ENCODE results near the gene KCNH4. TPM values are rescaled to one million over a fixed set of nuclear protein-coding genes. Genes with fewer than 3 reads are reported as not detected.

Gene KCNH4
- total RNA-seq, 1 donor from 2014 or later = 0.80 TPM

DNA sequence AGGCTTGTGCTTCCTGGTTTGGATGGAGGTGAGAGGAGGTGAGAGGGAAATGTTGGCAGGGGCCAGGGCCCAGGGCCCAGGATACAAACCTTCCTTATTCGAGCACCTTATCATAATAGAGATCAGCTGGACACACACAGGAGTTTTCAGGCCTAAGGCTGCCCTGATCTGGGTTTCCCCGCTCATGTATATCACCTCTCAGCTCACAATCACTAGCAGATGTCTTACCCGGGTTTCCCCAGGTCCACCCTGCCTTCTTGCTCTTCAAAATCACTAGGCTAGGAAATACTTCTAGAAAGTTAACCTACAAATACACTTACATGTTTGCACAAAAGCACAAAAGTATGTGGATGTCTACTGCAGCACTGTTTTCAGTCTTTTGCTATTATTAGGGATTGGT is 54.1 kb downstream of the KCNH4 start:
- ATAC-seq (ENCODE audit: low read depth) = no peak
- intact Hi-C loops (cut with micrococcal nuclease) = no loop called here
- H3K36me3 Mint-ChIP-seq (ENCODE audit: low read depth) = peaks cover 70% of the 10 kb centered on the region
- TF ChIP-seq, protein P1, sequence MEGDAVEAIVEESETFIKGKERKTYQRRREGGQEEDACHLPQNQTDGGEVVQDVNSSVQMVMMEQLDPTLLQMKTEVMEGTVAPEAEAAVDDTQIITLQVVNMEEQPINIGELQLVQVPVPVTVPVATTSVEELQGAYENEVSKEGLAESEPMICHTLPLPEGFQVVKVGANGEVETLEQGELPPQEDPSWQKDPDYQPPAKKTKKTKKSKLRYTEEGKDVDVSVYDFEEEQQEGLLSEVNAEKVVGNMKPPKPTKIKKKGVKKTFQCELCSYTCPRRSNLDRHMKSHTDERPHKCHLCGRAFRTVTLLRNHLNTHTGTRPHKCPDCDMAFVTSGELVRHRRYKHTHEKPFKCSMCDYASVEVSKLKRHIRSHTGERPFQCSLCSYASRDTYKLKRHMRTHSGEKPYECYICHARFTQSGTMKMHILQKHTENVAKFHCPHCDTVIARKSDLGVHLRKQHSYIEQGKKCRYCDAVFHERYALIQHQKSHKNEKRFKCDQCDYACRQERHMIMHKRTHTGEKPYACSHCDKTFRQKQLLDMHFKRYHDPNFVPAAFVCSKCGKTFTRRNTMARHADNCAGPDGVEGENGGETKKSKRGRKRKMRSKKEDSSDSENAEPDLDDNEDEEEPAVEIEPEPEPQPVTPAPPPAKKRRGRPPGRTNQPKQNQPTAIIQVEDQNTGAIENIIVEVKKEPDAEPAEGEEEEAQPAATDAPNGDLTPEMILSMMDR (IDR thresholded peaks at IDR 0.05) = no peak
- ChIA-PET CTCF (interaction anchor here (1.5 kb wide), 1 partner anchor 54 kb away, joined by 4 read pairs; the partner anchor contains the start of gene KCNH4), POLR2A (no interaction called here)
- H3K4me1 Mint-ChIP-seq = peaks cover 14% of the 10 kb centered on the region
- H3K9me3 Mint-ChIP-seq = no peaks in the 10 kb centered on the region
- DNase-seq = no peak
- no peaks in the 10 kb centered on the region for H3K27me3 Mint-ChIP-seq
- no peak overlapping the region for H3K4me3 Mint-ChIP-seq
- no peak overlapping the region for H3K27ac Mint-ChIP-seq

DNA sequence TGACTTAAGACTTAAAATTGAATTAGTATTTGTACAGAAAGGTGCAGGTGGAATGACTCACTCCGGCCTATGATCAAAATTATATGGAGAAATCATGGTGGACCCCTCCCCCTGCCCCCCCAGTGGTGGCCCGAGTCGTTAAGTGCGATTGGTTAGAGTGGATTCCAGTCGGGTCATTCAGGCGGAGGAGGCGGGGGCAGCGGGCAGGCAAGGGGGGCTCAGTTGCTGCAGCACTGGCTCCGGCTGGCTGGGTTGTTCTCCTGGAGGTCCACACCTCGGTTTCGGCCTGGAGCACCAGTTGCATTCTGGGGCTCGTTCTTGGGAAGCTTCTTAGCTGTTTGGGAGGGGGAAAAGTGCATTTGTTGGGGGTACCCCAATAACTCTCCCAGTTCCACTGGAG is 55.4 kb downstream of the KCNH4 start:
- POLR2A ChIA-PET = no interaction called here
- TF ChIP-seq, protein P1 (IDR thresholded peaks at IDR 0.05) = no peak
- intact Hi-C loops (cut with micrococcal nuclease) = no loop called here
- H3K27me3 Mint-ChIP-seq = no peaks in the 10 kb centered on the region
- DNase-seq (no peak), ATAC-seq (ENCODE audit: low read depth) (no peak)
- H3K36me3 Mint-ChIP-seq (ENCODE audit: low read depth) = peaks cover 63% of the 10 kb centered on the region
- CTCF ChIA-PET = no interaction called here
- H3K27ac Mint-ChIP-seq = no peak overlapping the region
- H3K4me3 Mint-ChIP-seq = no peak overlapping the region
- no peaks in the 10 kb centered on the region for H3K9me3 Mint-ChIP-seq
- H3K4me1 Mint-ChIP-seq = peaks cover 7% of the 10 kb centered on the region

GRCh38 chr17:42124256-42124655 is 56.7 kb downstream of the KCNH4 start:
- Mint-ChIP-seq H3K4me3 (no peak overlapping the region), H3K27ac (no peak overlapping the region), H3K9me3 (no peaks in the 10 kb centered on the region), H3K4me1 (peaks cover 14% of the 10 kb centered on the region), H3K27me3 (no peaks in the 10 kb centered on the region), H3K36me3 (ENCODE audit: low read depth) (peaks cover 52% of the 10 kb centered on the region)
- intact Hi-C loops (cut with micrococcal nuclease) = no loop called here
- ChIA-PET POLR2A (interaction anchor here (0.7 kb wide), 1 partner anchor 1842 kb away, joined by 6 read pairs; no protein-coding TSS in a partner anchor), CTCF (no interaction called here)
- DNase-seq (no peak), ATAC-seq (ENCODE audit: low read depth) (no peak)
- TF ChIP-seq, protein P1 (IDR thresholded peaks at IDR 0.05) = no peak

DNA sequence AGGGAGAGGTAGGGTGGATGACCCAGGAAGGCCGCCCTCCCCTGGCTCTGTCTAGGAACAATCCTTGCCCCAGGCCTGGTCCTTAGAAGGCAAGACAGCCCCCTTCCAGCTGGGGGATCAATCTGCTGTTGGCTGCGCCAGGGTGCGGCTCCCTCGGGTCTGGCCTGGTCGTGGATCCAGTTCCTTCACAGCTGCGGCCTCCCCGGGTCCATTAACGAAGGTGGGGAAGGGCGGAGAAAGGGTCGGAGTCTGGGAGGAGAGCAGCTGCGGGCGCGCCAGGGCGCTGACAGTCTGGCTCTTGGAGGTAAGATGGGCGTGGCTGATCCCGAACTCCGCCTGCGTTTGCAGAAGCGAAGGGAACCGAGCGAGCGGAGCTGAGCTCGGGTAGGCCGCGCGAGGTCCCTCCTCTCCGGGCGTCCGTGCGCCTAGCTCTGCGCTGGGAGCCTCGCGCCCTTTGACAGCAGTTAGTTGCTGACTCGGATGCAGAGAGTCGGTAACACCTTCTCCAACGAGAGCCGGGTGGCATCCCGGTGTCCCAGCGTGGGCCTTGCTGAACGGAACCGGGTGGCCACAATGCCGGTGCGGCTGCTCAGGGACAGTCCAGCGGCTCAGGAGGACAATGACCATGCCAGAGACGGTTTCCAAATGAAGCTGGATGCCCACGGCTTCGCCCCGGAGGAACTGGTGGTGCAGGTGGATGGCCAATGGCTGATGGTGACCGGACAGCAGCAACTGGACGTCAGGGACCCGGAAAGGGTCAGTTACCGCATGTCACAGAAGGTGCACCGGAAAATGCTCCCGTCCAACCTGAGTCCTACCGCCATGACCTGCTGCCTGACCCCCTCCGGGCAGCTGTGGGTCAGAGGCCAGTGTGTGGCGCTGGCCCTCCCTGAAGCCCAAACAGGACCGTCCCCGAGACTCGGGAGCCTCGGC is 58.3 kb downstream of the KCNH4 start, which contains the start of gene HSPB9:
TSS of gene HSPB9 (plus strand) at position 434 of the 933 bp plus-strand sequence. CDS start at position 481, 47 bp downstream.
- Mint-ChIP-seq H3K27ac (no peak within 1 kb of the TSS), H3K4me1 (peaks cover 21% of the 10 kb centered on the region), H3K36me3 (ENCODE audit: low read depth) (peaks cover 44% of the 10 kb centered on the region), H3K9me3 (no peaks in the 10 kb centered on the region), H3K4me3 (peak within 1 kb of the TSS; percentile 71), H3K27me3 (no peaks in the 10 kb centered on the region)
- TF ChIP-seq, protein P1 (IDR thresholded peaks at IDR 0.05) = no peak
- intact Hi-C loops (cut with micrococcal nuclease) = no loop called here
- CTCF ChIA-PET = interaction anchor here (0.8 to 10.2 kb wide), 2 partner anchors 10 to 160 kb away, joined by 3 to 110 read pairs; partner anchors contain the start of gene CNP
- no peak for ATAC-seq (ENCODE audit: low read depth)
- POLR2A ChIA-PET = interaction anchor here (0.6 to 2.2 kb wide), 2 partner anchors 12 to 910 kb away, joined by 6 to 26 read pairs; partner anchors contain the start of gene DHX58
- no peak for DNase-seq

All from activated B cell treated with CpG ODN at 0.5 μM for 24 hours (primary cell).